HepG2 (cell line): ENCODE data around the gene PRSS12. TPM values are rescaled to one million over a fixed set of nuclear protein-coding genes. Genes with fewer than 3 reads are reported as not detected.
A peak's percentile ranks its signal among the peaks of the same experiment; 100 is the strongest.

Experiments
- ATAC-seq: fragments of 200-7000 bp; cut with Tn5 transposase; 3 replicates; pipeline ENCODE4 v1.9.1; 2020; ENCODE audit warnings: mild to moderate bottlenecking, moderate library complexity
- BruUV-seq: library from RNA; stranded (reverse); fragments of 400-500 nt; replicated peaks from 2 replicates; lab custom pipeline; 2021; lab: Mats Ljungman, UMichigan
- CTCF ChIA-PET: fragments of 300-600 bp; formaldehyde crosslinking; extraction: SDS; loops from one replicate; lab custom pipeline; 2021; ENCODE audit warnings: low total read pairs, inconsistent platforms, low intra/inter-chr PET ratio; lab: Yijun Ruan, JAX
- POLR2A ChIA-PET: fragments of 350-600 bp; sonication (Branson Sonifier 250); formaldehyde crosslinking; loops from one replicate; lab custom pipeline; 2020; ENCODE audit warnings: antibody characterized with exemption, inconsistent platforms; lab: Yijun Ruan, JAX
- DNase-seq: peaks from one replicate; pipeline ENCODE4 v3.0.0-alpha.2; 2015; ENCODE audit warnings: low spot score
- FAIRE-seq: peaks from 3 replicates; lab custom pipeline; 2011; peaks lifted over from hg19 to GRCh38; lab: Jason Lieb, UNC
- H2AFZ ChIP-seq: one replicate; pipeline ENCODE4 v1.6.1; 2011; ENCODE audit warnings: low read length, inconsistent platforms
- H3K27ac ChIP-seq: fragments of 300-600 bp; 3 replicates; pipeline ENCODE4 v1.8.0; 2011; ENCODE audit warnings: mixed run types, mild to moderate bottlenecking, mixed read lengths, low read length, inconsistent platforms; ENCODE audit not compliant: insufficient read depth; ENCODE audit errors: extremely low read length
- H3K27me3 ChIP-seq, 2 experiments: fragments of 200-600 bp in 1 of 2; 2 replicates in 1 of 2; 3 replicates in 1 of 2; pipeline versions ENCODE4 v1.6.0 to v1.8.0; 2011; ENCODE audit warnings: low read length in 2 of 2, mild to moderate bottlenecking in 2 of 2, moderate library complexity in 2 of 2, inconsistent platforms in 1 of 2; ENCODE audit not compliant: insufficient read depth in 2 of 2, control insufficient read depth in 1 of 2
- H3K36me3 ChIP-seq, 2 experiments: fragments of 200-600 bp in 1 of 2; replicated peaks in 1 of 2; 2 replicates in 1 of 2; 3 replicates in 1 of 2; pipeline versions ENCODE4 v1.5.1 to v1.8.0; 2011; ENCODE audit warnings: low read length in 2 of 2, inconsistent platforms in 1 of 2; ENCODE audit not compliant: insufficient read depth in 2 of 2, control insufficient read depth in 1 of 2
- H3K4me1 ChIP-seq: 2 replicates; pipeline ENCODE4 v1.5.1; 2012; ENCODE audit warnings: low read length, inconsistent platforms; ENCODE audit not compliant: insufficient read depth
- H3K4me2 ChIP-seq: 2 replicates; pipeline ENCODE4 v1.6.0; 2011; ENCODE audit warnings: low read depth, low read length, inconsistent platforms
- H3K4me3 ChIP-seq, 3 experiments: fragments of 200-600 bp in 1 of 3; sonication (generic), shearing (Covaris generic) in 1 of 3; replicated peaks in 1 of 3; 2 replicates each; pipeline ENCODE4 v1.5.1; 2011 to 2016; ENCODE audit warnings: low read length in 3 of 3, inconsistent platforms in 2 of 3, low read depth in 2 of 3, mild to moderate bottlenecking in 2 of 3, control low read depth in 1 of 3, mixed read lengths in 1 of 3; ENCODE audit not compliant: insufficient read depth in 1 of 3
- H3K79me2 ChIP-seq: one replicate; pipeline ENCODE4 v1.6.1; 2011; ENCODE audit warnings: low read length, inconsistent platforms; ENCODE audit not compliant: insufficient read depth
- H3K9ac ChIP-seq: 2 replicates; pipeline ENCODE4 v1.6.0; 2011; ENCODE audit warnings: mild to moderate bottlenecking, low read depth, low read length, inconsistent platforms; ENCODE audit not compliant: insufficient read depth
- H3K9me3 ChIP-seq: 2 replicates; pipeline ENCODE4 v1.5.1; 2012; ENCODE audit warnings: mild to moderate bottlenecking, low read length
- H4K20me1 ChIP-seq: 2 replicates; pipeline ENCODE4 v1.6.0; 2011; ENCODE audit warnings: inconsistent platforms, mild to moderate bottlenecking, low read length, moderate library complexity; ENCODE audit not compliant: insufficient read depth
- BORCS8-MEF2B ChIP-seq: sonication (generic); formaldehyde crosslinking; IDR thresholded peaks from 2 replicates; pipeline ENCODE4 v1.8.0; 2022; ENCODE audit warnings: mild to moderate bottlenecking, missing genetic modification reagents
- HNRNPUL1 ChIP-seq: fragments of 200-400 bp; formaldehyde crosslinking; IDR thresholded peaks from 2 replicates; pipeline ENCODE4 v1.6.1; 2017; ENCODE audit warnings: low read depth, mild to moderate bottlenecking, low read length, moderate library complexity
- MED13 ChIP-seq: sonication (generic); formaldehyde crosslinking; IDR thresholded peaks from 2 replicates; pipeline ENCODE4 v1.5.0; 2020; ENCODE audit warnings: missing genetic modification reagents
- MEF2D ChIP-seq: sonication (generic); formaldehyde crosslinking; IDR thresholded peaks from 2 replicates; pipeline ENCODE4 v1.5.1; 2020; ENCODE audit warnings: mild to moderate bottlenecking, missing genetic modification reagents
- NFIC ChIP-seq: IDR thresholded peaks from 2 replicates; pipeline ENCODE4 v1.6.1; 2012; ENCODE audit warnings: mild to moderate bottlenecking, low read length, inconsistent platforms
- POLR2A ChIP-seq, 2 experiments: IDR thresholded peaks; 2 replicates each; pipeline ENCODE4 v1.6.1; 2011; ENCODE audit warnings: low read depth in 2 of 2, low read length in 2 of 2, mild to moderate bottlenecking in 1 of 2, moderate library complexity in 1 of 2; ENCODE audit not compliant: insufficient read depth in 1 of 2
- PPARG ChIP-seq: conservative IDR thresholded peaks from 2 replicates; pipeline ENCODE4 v1.6.1; 2016; ENCODE audit warnings: missing biosample characterization, missing genetic modification reagents
- RARA ChIP-seq: IDR thresholded peaks from 2 replicates; pipeline ENCODE4 v1.6.1; 2016; ENCODE audit warnings: missing genetic modification reagents, missing compliant biosample characterization
- RBFOX2 ChIP-seq: fragments of 200-400 bp; formaldehyde crosslinking; IDR thresholded peaks from 2 replicates; pipeline ENCODE4 v1.6.1; 2017; ENCODE audit warnings: low read depth, mild to moderate bottlenecking, low read length
- RFX1 ChIP-seq: fragments of 450-650 bp; IDR thresholded peaks from 2 replicates; pipeline ENCODE4 v1.6.1; 2017
- SMAD9 ChIP-seq: sonication (generic); formaldehyde crosslinking; IDR thresholded peaks from 2 replicates; pipeline ENCODE4 v1.5.1; 2020; ENCODE audit warnings: mild to moderate bottlenecking, missing genetic modification reagents
- SRSF9 ChIP-seq: fragments of 200-400 bp; formaldehyde crosslinking; IDR thresholded peaks from 2 replicates; pipeline ENCODE4 v1.6.1; 2018; ENCODE audit warnings: borderline replicate concordance, mild to moderate bottlenecking, low read depth, low read length; ENCODE audit not compliant: insufficient read depth, poor library complexity, severe bottlenecking
- ZC3H4 ChIP-seq: sonication (generic); formaldehyde crosslinking; IDR thresholded peaks from 2 replicates; pipeline ENCODE4 v1.4.0; 2020; ENCODE audit warnings: missing genetic modification reagents, borderline replicate concordance
- ZNF274 ChIP-seq: sonication (generic); formaldehyde crosslinking; IDR thresholded peaks from 2 replicates; pipeline ENCODE4 v1.5.1; 2020; ENCODE audit warnings: mild to moderate bottlenecking, missing genetic modification reagents
- ZNF468 ChIP-seq: sonication (generic); formaldehyde crosslinking; IDR thresholded peaks from 2 replicates; pipeline ENCODE4 v1.8.0; 2022; ENCODE audit warnings: mild to moderate bottlenecking, moderate library complexity, missing genetic modification reagents
- ZNF713 ChIP-seq: sonication (generic); formaldehyde crosslinking; IDR thresholded peaks from 2 replicates; pipeline ENCODE4 v1.4.0; 2020; ENCODE audit warnings: mild to moderate bottlenecking, missing genetic modification reagents
- ZNF790 ChIP-seq: sonication (generic); formaldehyde crosslinking; IDR thresholded peaks from 2 replicates; pipeline ENCODE4 v1.8.0; 2022; ENCODE audit warnings: missing genetic modification reagents, mild to moderate bottlenecking, borderline replicate concordance
- ZSCAN12 ChIP-seq: sonication (generic); formaldehyde crosslinking; IDR thresholded peaks from 2 replicates; pipeline ENCODE4 v1.9.0; 2021; ENCODE audit warnings: mild to moderate bottlenecking, missing genetic modification reagents
- ZSCAN29 ChIP-seq: sonication (generic); formaldehyde crosslinking; conservative IDR thresholded peaks from 2 replicates; pipeline ENCODE4 v1.4.0; 2020; ENCODE audit warnings: mild to moderate bottlenecking, missing genetic modification reagents
- WGBS: methylation state at CpG from one replicate; pipeline ENCODE4 v1.1.6; 2017; ENCODE audit warnings: low lambda C conversion rate; 5-methylcytosine and 5-hydroxymethylcytosine counted together
- in situ Hi-C: cut with HindIII; loops from 2 replicates; pipeline ENCODE4 v1.10.0; 2017; ENCODE audit warnings: low pct_unique_long_range_greater_than_20kb; ENCODE audit not compliant: extremely low pct_ligation_motif_present
- intact Hi-C: fragments of 100-400 bp; cut with micrococcal nuclease; formaldehyde crosslinking; loops from one replicate; pipeline ENCODE4 v1.10.0; 2022; ENCODE audit not compliant: unreplicated experiment
- polyA plus RNA-seq, 8 experiments: library from polyadenylated mRNA; depleted of rRNA in 3 of 8; stranded (reverse) in 7 of 8; unstranded in 1 of 8; fragments of >200 nt; fragmentation: Illumina TruSeq in 4 of 8; extraction: Trizol in 4 of 8; gene quantifications; 2 replicates each; pipeline versions ENCODE4 v1.2.1 to v1.2.3, GENCODE V29; 2011 to 2016; ENCODE audit warnings: low read depth in 4 of 8, missing spikeins in 1 of 8, mixed read lengths in 1 of 8; ENCODE audit not compliant: insufficient read depth in 1 of 8
- total RNA-seq, 5 experiments: library from RNA; depleted of rRNA; stranded (reverse); fragments of >200 nt; fragmentation: Illumina TruSeq; extraction: Trizol; gene quantifications; 2 replicates each; pipeline ENCODE4 v1.2.3, GENCODE V29; 2016; ENCODE audit warnings: low read depth in 1 of 5
- TF ChIP-seq, protein P1 (sequence below): sonication (generic); formaldehyde crosslinking; IDR thresholded peaks from 2 replicates; pipeline ENCODE4 v1.5.0; 2020; ENCODE audit warnings: mild to moderate bottlenecking, missing genetic modification reagents, borderline replicate concordance
- TF ChIP-seq, protein P2 (sequence below): IDR thresholded peaks from 2 replicates; pipeline ENCODE4 v1.6.1; 2018; ENCODE audit warnings: missing genetic modification reagents, mild to moderate bottlenecking, missing compliant biosample characterization
- TF ChIP-seq, protein P3 (sequence below): IDR thresholded peaks from 2 replicates; pipeline ENCODE4 v1.6.1; 2016; ENCODE audit warnings: low read depth, borderline replicate concordance
- TF ChIP-seq, protein P4 (sequence below): fragments of 450-650 bp; IDR thresholded peaks from 2 replicates; pipeline ENCODE4 v1.6.1; 2017

Gene PRSS12
- total and polyA plus RNA-seq, 2 of the 13 experiments (the other 11 are each of a cell fraction or from before 2014, with no cell fraction given): 0.02 TPM; not detected in 1

DNA sequence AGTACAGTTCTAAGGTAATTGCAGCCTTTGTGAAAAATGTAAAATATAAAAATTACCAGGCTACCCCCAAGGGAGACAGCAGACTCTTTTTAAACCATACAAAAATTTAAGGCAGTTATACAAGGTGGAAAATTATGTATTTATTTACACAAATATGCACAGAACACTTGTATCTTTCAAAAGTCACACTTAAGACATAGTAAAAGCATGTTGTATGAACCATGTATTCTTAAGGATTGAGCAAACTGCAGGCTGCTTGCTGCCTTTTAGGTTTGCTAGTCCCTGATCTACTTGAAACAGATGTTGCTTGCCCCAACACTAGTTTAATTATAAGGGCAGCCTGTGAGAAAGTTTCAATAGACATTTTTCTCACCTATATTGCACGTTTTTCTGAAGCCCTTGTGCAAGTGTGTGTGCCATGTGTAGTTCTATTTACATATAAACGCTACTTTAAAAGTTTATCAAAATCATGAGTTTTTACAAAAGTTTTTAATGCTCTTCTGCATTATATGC lies 72.8 kb downstream of the PRSS12 start:
- DNase-seq (no peak), FAIRE-seq (no peak), ATAC-seq (no peak)
- Histone ChIP-seq H3K27me3 (no peaks in the 10 kb centered on the region; a peak in 1 of 5 replicates), H4K20me1 (peaks cover 20% of the 10 kb centered on the region), H3K4me1 (peaks cover 44% of the 10 kb centered on the region), H3K36me3 (peaks cover 1 to 2% of the 10 kb centered on the region in 2 experiments; a peak in 1 of 5 replicates), H3K4me3 (peak overlapping the region; percentile 87 to 92 (median 87)), H3K27ac (peak overlapping the region; percentile 95), H2AFZ (no peak overlapping the region), H3K9ac (peak overlapping the region; percentile 99), H3K4me2 (peak overlapping the region; percentile 77), H3K9me3 (no peaks in the 10 kb centered on the region), H3K79me2 (peaks cover 19% of the 10 kb centered on the region)
- WGBS: 10% methylated on average over 2 of the region's 2 CpGs
- BruUV-seq: no TSS peak
- ChIA-PET POLR2A (no interaction called here), CTCF (interaction anchor here (1.0 kb wide), 1 partner anchor 73 kb away, joined by 3 read pairs; the partner anchor contains the start of gene PRSS12)
- intact Hi-C loops (loop anchor here (5.0 kb wide), 1 partner anchor 407 kb away; the partner anchor contains the start of gene METTL14), in situ Hi-C loops (loop anchor here (10.0 kb wide), 1 partner anchor 205 kb away; no protein-coding TSS in a partner anchor)
- TF ChIP-seq RBFOX2 (peak; percentile 55), RARA (CRISPR knock-in tag) (no peak), MEF2D (CRISPR knock-in tag) (no peak), POLR2A (IDR thresholded peaks at IDR 0.05; ENCODE audit: insufficient read depth in 1 of 2, low read depth in 2 of 2, low read length in 2 of 2) (peak in 1 of 2 experiments; percentile 15; a peak in 1 of 4 replicates), ZNF274 (CRISPR knock-in tag) (no peak), NFIC (peak; percentile 18; the same call in 1 of the 2 replicates), SMAD9 (CRISPR knock-in tag) (no peak), MED13 (CRISPR knock-in tag) (no peak), RFX1 (no peak), ZNF790 (CRISPR knock-in tag) (no peak), BORCS8-MEF2B (no peak), ZSCAN29 (CRISPR knock-in tag) (no peak), ZNF713 (CRISPR knock-in tag) (no peak), ZC3H4 (CRISPR knock-in tag) (peak; percentile 54; the same call in 1 of the 2 replicates), HNRNPUL1 (no peak), ZNF468 (no peak), PPARG (CRISPR knock-in tag) (no peak), ZSCAN12 (no peak), SRSF9 (no peak)
- TF ChIP-seq, protein P1, sequence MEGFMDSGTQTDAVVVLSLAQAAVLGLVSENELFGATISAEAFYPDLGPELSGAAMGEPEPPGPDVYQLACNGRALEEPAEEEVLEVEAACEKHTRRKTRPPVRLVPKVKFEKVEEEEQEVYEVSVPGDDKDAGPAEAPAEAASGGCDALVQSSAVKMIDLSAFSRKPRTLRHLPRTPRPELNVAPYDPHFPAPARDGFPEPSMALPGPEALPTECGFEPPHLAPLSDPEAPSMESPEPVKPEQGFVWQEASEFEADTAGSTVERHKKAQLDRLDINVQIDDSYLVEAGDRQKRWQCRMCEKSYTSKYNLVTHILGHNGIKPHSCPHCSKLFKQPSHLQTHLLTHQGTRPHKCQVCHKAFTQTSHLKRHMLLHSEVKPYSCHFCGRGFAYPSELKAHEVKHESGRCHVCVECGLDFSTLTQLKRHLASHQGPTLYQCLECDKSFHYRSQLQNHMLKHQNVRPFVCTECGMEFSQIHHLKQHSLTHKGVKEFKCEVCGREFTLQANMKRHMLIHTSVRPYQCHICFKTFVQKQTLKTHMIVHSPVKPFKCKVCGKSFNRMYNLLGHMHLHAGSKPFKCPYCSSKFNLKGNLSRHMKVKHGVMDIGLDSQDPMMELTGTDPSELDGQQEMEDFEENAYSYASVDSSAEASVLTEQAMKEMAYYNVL: no peak
- TF ChIP-seq, protein P2, sequence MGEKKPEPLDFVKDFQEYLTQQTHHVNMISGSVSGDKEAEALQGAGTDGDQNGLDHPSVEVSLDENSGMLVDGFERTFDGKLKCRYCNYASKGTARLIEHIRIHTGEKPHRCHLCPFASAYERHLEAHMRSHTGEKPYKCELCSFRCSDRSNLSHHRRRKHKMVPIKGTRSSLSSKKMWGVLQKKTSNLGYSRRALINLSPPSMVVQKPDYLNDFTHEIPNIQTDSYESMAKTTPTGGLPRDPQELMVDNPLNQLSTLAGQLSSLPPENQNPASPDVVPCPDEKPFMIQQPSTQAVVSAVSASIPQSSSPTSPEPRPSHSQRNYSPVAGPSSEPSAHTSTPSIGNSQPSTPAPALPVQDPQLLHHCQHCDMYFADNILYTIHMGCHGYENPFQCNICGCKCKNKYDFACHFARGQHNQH (CRISPR knock-in tag): no peak
- TF ChIP-seq, protein P3, sequence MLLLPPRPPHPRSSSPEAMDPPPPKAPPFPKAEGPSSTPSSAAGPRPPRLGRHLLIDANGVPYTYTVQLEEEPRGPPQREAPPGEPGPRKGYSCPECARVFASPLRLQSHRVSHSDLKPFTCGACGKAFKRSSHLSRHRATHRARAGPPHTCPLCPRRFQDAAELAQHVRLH (CRISPR knock-in tag): no peak
- TF ChIP-seq, protein P4, sequence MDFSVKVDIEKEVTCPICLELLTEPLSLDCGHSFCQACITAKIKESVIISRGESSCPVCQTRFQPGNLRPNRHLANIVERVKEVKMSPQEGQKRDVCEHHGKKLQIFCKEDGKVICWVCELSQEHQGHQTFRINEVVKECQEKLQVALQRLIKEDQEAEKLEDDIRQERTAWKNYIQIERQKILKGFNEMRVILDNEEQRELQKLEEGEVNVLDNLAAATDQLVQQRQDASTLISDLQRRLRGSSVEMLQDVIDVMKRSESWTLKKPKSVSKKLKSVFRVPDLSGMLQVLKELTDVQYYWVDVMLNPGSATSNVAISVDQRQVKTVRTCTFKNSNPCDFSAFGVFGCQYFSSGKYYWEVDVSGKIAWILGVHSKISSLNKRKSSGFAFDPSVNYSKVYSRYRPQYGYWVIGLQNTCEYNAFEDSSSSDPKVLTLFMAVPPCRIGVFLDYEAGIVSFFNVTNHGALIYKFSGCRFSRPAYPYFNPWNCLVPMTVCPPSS: no peak
